Left hindlimb (tissue), 1 donor: ENCODE data around the gene KLHL5.
"Not testable (repeated sequence)": the region's sequence is repeated elsewhere in the genome, so short reads cannot be mapped to it uniquely, and the experiment has no call there.

Experiments
- DNase-seq: peaks from one replicate; pipeline ENCODE4 v3.0.0-alpha.2; 2018

The KLHL5 gene, protein sequence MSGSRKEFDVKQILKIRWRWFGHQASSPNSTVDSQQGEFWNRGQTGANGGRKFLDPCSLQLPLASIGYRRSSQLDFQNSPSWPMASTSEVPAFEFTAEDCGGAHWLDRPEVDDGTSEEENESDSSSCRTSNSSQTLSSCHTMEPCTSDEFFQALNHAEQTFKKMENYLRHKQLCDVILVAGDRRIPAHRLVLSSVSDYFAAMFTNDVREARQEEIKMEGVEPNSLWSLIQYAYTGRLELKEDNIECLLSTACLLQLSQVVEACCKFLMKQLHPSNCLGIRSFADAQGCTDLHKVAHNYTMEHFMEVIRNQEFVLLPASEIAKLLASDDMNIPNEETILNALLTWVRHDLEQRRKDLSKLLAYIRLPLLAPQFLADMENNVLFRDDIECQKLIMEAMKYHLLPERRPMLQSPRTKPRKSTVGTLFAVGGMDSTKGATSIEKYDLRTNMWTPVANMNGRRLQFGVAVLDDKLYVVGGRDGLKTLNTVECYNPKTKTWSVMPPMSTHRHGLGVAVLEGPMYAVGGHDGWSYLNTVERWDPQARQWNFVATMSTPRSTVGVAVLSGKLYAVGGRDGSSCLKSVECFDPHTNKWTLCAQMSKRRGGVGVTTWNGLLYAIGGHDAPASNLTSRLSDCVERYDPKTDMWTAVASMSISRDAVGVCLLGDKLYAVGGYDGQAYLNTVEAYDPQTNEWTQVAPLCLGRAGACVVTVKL

GRCh38 chr4:39062094-39062769 is at the start of gene KLHL5:
Gene KLHL5, plus strand, starts transcription at chr4:39062232. Its CDS starts 421 bp downstream, at chr4:39062653.
- DNase-seq, result no peak

GRCh38 chr4:39014028-39014427 is 48.0 kb upstream of the KLHL5 start:
- no peak for DNase-seq

DNA sequence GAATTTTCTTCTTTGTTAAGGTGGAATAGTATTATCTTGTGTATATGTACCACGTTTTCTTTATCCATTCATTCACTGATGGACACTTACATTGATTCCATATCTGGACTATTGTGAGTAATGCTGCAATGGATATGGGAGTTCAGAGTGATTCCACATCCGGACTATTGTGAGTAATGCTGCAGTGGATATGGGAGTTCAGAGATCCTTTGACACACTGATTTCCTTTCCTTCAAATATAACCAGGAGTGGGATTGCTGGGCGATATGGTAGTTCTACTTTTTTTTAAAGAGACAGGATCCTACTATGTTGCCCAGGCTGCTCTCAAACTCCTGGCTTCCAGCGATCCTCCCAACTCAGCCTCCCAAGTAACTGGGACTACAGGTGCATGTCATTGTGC is 41.9 kb upstream of the KLHL5 start:
- DNase-seq, result no peak

- DNase-seq, result no peak
These were observed 40.4 kb upstream of the KLHL5 start for GRCh38 chr4:39021631-39022030.

- DNase-seq, result no peak
These were observed 39.8 kb upstream of the KLHL5 start for GRCh38 chr4:39022241-39022640.

DNA sequence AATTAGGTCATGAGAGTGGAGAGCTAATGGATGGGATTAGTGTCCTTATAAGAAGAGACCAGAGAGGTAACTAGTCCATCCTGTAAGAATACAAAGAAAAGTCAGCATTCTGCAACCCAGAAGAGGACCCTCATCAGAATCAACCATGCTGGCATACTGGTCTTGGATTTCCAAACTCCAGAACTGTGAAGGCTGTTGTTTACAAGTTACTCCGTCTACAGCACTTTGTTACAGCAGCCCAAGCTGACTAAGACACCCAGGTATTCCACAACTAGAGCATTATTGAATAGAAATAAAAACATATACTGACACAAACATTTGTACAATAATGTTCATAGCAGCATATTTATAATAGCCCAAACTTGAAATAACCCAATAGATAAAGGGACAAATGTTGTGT is 39.0 kb upstream of the KLHL5 start:
- DNase-seq, result no peak

- DNase-seq, result no peak
These were observed 37.6 kb upstream of the KLHL5 start for GRCh38 chr4:39024311-39024865.

DNA sequence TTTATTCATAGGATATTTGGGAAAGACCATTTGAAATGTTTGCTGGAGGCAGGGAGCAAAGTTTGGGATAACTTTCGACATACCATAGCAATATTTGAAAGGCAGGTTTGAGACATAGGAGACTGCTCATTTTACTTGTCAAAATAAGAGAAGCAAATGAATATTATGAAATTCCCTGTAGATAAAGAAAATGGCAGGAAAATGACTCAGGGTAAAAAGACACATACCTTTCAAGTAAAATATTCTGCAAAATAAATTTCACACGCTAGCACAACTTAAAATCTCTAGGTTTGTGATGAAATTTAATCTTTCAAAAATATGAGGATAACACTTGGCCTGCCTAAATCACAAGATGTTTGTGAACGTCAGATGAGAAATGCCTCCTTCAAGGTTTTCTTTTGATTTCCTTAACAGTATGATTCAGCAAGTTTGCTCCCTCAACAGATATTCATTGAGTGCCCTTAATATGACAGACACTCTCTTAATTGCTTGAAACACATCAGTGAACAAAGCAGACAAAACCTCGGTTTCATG is 36.4 kb upstream of the KLHL5 start:
- no peak for DNase-seq

- no peak for DNase-seq
These were observed 35.9 kb upstream of the KLHL5 start for GRCh38 chr4:39026096-39026495.

- no peak for DNase-seq
These were observed 32.0 kb upstream of the KLHL5 start for GRCh38 chr4:39029752-39030694.

DNA sequence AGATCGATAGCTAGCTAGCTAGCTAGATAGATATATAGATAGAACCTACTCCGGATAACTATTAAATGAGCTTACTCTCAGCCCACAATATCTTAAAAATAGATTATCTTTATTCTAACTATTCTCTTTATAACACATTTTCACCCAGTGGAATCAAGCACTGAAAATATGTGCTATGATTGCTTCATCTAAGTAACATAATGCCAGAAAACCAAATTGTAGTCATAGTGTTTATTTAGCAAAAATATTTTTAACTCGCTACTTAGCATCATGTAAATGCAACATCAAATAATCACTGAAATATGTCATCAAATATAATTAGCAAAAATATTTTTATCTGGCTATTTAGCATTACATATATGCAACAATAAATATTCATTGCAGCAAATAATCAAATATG is 31.3 kb upstream of the KLHL5 start:
- no peak for DNase-seq

GRCh38 chr4:39031590-39032020 is 30.4 kb upstream of the KLHL5 start:
- not testable (repeated sequence) for DNase-seq

DNA sequence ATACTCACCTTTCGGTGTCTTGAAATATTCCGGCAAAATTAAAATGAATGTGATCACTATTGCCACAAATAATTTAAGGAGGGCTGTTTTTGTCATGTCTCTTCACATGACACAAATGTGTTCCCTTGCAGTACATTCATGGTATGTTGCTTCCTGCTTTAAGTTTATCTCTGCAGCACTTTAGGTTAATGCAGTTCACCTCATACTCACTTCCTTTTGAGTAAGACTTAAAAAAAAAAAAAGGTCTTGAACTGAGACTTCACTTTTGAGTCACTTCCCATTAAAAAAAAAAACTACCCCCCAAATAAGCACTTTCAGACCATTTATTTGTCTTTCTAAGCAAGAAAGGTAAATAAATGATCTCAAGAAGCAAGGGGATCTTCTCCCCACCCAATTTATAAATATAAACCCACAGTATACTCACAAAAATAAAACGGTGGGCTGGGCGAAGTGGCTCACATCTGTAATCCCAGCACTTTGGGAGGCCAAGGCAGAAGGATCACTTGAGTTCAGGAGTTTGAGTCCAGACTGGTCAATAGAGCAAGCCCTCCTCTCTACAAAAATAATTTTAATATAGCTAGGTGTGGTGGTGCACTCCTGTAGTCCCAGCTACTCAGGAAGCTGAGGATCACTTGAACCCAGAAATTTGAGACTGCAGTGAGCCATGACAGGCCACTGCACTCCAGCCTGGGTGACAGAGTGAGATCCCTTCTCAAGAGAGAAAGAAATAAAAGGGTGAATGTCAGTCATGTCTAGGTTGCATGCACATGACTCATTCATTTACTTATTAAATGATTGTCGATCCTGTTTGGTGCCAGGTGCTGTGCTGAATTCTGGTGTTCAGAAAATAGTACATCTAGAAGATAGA is 29.6 kb upstream of the KLHL5 start, which contains the start of gene TMEM156:
TSS of gene TMEM156 (minus strand) at position 192 of the 868 bp plus-strand sequence. CDS start at position 96, 96 bp downstream.
- no peak for DNase-seq

DNA sequence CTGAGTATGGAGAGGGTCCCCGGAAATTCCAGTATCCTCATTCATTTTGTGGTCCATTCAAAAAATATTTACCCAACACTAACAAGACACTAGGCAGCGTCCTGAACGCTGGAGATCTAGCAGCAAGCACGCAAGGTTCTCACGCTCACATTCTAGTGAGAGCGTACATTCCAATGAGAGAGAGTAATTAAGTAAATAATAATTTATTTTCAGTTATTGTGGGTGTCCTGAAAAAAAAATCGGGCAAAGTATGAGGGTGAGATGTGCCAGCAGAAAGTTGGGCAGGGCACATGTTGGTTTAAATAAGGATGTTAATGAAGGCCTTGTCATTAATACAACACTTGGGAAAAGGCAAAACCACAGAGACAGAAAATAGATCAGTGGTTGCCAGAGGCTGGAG is 25.9 kb upstream of the KLHL5 start:
- DNase-seq, result no peak

DNA sequence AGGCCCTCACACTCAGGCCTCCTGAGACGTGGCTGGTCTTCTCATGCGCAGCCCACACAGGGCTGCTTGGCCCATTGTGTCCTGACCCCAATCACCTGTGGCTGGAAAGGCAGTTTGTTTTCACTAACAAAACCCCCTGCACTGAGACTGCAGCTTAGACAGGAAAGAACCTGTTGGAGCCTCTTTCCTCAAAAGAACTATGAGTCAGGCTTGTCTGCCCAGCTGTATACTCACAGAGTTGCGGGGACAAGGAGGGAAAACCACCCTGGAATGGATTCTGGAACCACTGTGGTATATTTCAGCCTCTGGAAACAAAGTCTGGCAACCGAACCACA is 24.6 kb upstream of the KLHL5 start:
- DNase-seq, result no peak

DNA sequence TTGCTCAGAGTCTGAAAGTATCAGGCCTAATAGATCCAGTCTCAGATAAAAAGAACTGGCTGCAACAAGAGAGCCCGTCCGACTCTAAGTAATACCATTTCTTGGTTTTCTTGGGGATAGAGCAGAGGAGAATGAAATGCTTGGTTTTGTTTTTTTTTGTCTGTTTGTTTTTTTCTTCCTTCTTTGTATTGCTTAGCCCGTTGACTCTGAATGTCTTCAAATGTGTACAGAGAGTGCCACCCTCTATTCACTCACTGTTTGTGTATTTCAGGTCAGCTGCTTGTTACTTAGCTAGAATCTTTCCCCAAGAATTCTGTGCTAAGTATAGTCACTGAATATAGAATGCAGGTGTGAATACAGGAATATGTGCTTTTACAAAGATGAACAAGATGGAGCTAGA is 24.1 kb upstream of the KLHL5 start:
- DNase-seq, result no peak

GRCh38 chr4:39039108-39039507 is 22.9 kb upstream of the KLHL5 start:
- DNase-seq, result no peak

GRCh38 chr4:39042366-39042765 is 19.7 kb upstream of the KLHL5 start:
- no peak for DNase-seq

DNA sequence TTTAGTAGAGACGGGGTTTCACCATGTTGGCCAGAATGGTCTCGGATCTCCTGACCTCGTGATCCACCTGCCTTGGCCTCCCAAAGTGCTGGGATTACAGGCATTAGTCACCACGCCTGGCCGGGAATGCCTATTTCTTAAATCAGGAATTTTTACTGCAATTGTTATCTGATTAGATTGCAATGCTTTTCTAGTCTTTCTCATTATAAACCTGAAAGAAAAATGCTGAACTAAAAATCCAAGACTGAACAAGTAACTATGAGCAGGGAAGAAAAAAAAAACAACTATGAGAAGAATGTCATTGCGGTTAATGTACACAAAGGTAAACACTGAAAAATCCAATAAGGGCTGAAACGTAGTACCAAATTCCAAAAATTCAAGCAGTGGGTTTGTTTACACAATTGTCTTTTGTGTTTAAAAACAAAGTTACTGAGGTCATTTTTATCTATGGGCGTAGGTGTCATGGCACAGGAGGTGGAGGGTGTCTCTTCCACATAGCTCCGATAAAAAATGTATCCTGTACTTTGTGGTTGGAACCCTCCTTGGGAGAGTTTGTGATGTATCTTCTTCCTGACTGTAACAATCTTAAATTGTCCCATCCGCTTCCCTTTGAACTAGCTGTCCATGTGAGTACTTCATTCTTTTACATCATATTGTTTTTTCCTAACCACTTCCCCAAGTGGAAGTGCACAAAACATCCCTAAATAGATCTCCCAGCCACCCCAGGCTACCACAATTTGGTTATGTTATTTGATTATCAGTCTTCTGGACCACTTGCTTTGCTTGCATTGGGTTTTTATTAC is 18.8 kb upstream of the KLHL5 start:
- no peak for DNase-seq

GRCh38 chr4:39043861-39044363 is 18.1 kb upstream of the KLHL5 start:
- DNase-seq, result no peak
